WTC11 (cell line): ENCODE data around the gene PLSCR2.

Source experiments
- ATF1 ChIP-seq: sonication (generic); formaldehyde crosslinking; IDR thresholded peaks from 2 replicates; pipeline ENCODE4 v1.8.1; 2023; ENCODE audit warnings: mild to moderate bottlenecking, moderate library complexity, missing genetic modification reagents
- CREB1 ChIP-seq: sonication (generic); formaldehyde crosslinking; IDR thresholded peaks from 2 replicates; pipeline ENCODE4 v1.8.0; 2023; ENCODE audit warnings: mild to moderate bottlenecking, missing genetic modification reagents
- JUN ChIP-seq: sonication (generic); formaldehyde crosslinking; IDR thresholded peaks from 2 replicates; pipeline ENCODE4 v1.8.0; 2023; ENCODE audit warnings: mild to moderate bottlenecking, missing genetic modification reagents
- RELA ChIP-seq: sonication (generic); formaldehyde crosslinking; IDR thresholded peaks from 2 replicates; pipeline ENCODE4 v1.8.1; 2022; ENCODE audit warnings: missing genetic modification reagents, mild to moderate bottlenecking, borderline replicate concordance
- TEAD1 ChIP-seq: sonication (generic); formaldehyde crosslinking; IDR thresholded peaks from 2 replicates; pipeline ENCODE4 v1.8.0; 2022; ENCODE audit warnings: mild to moderate bottlenecking, missing genetic modification reagents
- USF1 ChIP-seq: sonication (generic); formaldehyde crosslinking; IDR thresholded peaks from 2 replicates; pipeline ENCODE4 v1.8.0; 2022; ENCODE audit warnings: mild to moderate bottlenecking, missing genetic modification reagents
- ZNF138 ChIP-seq: sonication (generic); formaldehyde crosslinking; conservative IDR thresholded peaks from 2 replicates; pipeline ENCODE4 v1.8.1; 2022; ENCODE audit warnings: mild to moderate bottlenecking, moderate library complexity, missing genetic modification reagents
- ZNF396 ChIP-seq: fragments of 250-450 bp; sonication (Bioruptor Pico); IDR thresholded peaks from 2 replicates; pipeline ENCODE4 v1.8.0; 2021; ENCODE audit warnings: mild to moderate bottlenecking, moderate library complexity, borderline replicate concordance
- ZNF416 ChIP-seq: fragments of 250-450 bp; sonication (Bioruptor Pico); IDR thresholded peaks from 2 replicates; pipeline ENCODE4 v1.9.0; 2021; ENCODE audit warnings: mild to moderate bottlenecking, inconsistent platforms
- ZSCAN18 ChIP-seq: fragments of 250-450 bp; sonication (Bioruptor Pico); IDR thresholded peaks from 2 replicates; pipeline ENCODE4 v2.1.2; 2022; ENCODE audit warnings: mild to moderate bottlenecking, moderate library complexity
- TF ChIP-seq, protein P1 (sequence below): sonication (generic); formaldehyde crosslinking; IDR thresholded peaks from 2 replicates; pipeline ENCODE4 v1.8.1; 2023; ENCODE audit warnings: mild to moderate bottlenecking, missing genetic modification reagents
- TF ChIP-seq, protein P2 (sequence below): fragments of 200-600 bp; IDR thresholded peaks from 2 replicates; pipeline ENCODE4 v1.8.0; 2022; ENCODE audit warnings: antibody characterized with exemption
- TF ChIP-seq, protein P3 (sequence below): sonication (generic); formaldehyde crosslinking; conservative IDR thresholded peaks from 2 replicates; pipeline ENCODE4 v1.8.1; 2023; ENCODE audit warnings: mild to moderate bottlenecking, low read depth, missing genetic modification reagents, moderate library complexity
- TF ChIP-seq, protein P4 (sequence below): sonication (generic); formaldehyde crosslinking; IDR thresholded peaks from 2 replicates; pipeline ENCODE4 v1.8.1; 2022; ENCODE audit warnings: low read depth, missing genetic modification reagents, borderline replicate concordance

DNA sequence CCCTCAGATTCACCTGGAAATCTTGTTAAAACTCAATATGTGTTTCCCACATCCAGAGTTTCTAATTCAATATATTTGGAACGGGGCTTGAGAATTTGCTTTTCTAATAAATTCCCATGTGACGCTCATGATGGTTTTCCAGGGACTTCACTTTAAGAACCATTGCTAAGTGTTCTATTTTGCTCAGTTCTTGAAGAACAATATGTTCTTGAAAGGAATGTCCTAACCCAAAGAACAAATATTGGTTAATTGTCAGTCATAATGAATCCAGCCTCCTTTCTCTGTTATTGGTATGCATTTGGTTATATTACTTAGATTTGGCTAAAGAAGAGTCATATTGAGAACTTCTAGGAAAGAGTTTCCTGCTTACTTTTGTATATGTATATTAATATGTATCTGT, 4.4 kb upstream of the PLSCR2 start:
- TF ChIP-seq ZNF396 (CRISPR knock-in tag) (no peak), CREB1 (no peak), USF1 (CRISPR knock-in tag) (no peak), RELA (no peak), ATF1 (CRISPR knock-in tag) (no peak), ZSCAN18 (CRISPR knock-in tag) (no peak), JUN (CRISPR knock-in tag) (no peak), ZNF416 (CRISPR knock-in tag) (no peak), ZNF138 (CRISPR knock-in tag) (no peak), TEAD1 (CRISPR knock-in tag) (no peak)
- TF ChIP-seq, protein P1, sequence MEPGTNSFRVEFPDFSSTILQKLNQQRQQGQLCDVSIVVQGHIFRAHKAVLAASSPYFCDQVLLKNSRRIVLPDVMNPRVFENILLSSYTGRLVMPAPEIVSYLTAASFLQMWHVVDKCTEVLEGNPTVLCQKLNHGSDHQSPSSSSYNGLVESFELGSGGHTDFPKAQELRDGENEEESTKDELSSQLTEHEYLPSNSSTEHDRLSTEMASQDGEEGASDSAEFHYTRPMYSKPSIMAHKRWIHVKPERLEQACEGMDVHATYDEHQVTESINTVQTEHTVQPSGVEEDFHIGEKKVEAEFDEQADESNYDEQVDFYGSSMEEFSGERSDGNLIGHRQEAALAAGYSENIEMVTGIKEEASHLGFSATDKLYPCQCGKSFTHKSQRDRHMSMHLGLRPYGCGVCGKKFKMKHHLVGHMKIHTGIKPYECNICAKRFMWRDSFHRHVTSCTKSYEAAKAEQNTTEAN (CRISPR knock-in tag), result no peak
- TF ChIP-seq, protein P2, sequence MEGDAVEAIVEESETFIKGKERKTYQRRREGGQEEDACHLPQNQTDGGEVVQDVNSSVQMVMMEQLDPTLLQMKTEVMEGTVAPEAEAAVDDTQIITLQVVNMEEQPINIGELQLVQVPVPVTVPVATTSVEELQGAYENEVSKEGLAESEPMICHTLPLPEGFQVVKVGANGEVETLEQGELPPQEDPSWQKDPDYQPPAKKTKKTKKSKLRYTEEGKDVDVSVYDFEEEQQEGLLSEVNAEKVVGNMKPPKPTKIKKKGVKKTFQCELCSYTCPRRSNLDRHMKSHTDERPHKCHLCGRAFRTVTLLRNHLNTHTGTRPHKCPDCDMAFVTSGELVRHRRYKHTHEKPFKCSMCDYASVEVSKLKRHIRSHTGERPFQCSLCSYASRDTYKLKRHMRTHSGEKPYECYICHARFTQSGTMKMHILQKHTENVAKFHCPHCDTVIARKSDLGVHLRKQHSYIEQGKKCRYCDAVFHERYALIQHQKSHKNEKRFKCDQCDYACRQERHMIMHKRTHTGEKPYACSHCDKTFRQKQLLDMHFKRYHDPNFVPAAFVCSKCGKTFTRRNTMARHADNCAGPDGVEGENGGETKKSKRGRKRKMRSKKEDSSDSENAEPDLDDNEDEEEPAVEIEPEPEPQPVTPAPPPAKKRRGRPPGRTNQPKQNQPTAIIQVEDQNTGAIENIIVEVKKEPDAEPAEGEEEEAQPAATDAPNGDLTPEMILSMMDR, result no peak
- TF ChIP-seq, protein P3, sequence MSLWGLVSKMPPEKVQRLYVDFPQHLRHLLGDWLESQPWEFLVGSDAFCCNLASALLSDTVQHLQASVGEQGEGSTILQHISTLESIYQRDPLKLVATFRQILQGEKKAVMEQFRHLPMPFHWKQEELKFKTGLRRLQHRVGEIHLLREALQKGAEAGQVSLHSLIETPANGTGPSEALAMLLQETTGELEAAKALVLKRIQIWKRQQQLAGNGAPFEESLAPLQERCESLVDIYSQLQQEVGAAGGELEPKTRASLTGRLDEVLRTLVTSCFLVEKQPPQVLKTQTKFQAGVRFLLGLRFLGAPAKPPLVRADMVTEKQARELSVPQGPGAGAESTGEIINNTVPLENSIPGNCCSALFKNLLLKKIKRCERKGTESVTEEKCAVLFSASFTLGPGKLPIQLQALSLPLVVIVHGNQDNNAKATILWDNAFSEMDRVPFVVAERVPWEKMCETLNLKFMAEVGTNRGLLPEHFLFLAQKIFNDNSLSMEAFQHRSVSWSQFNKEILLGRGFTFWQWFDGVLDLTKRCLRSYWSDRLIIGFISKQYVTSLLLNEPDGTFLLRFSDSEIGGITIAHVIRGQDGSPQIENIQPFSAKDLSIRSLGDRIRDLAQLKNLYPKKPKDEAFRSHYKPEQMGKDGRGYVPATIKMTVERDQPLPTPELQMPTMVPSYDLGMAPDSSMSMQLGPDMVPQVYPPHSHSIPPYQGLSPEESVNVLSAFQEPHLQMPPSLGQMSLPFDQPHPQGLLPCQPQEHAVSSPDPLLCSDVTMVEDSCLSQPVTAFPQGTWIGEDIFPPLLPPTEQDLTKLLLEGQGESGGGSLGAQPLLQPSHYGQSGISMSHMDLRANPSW (CRISPR knock-in tag), result no peak
- TF ChIP-seq, protein P4, sequence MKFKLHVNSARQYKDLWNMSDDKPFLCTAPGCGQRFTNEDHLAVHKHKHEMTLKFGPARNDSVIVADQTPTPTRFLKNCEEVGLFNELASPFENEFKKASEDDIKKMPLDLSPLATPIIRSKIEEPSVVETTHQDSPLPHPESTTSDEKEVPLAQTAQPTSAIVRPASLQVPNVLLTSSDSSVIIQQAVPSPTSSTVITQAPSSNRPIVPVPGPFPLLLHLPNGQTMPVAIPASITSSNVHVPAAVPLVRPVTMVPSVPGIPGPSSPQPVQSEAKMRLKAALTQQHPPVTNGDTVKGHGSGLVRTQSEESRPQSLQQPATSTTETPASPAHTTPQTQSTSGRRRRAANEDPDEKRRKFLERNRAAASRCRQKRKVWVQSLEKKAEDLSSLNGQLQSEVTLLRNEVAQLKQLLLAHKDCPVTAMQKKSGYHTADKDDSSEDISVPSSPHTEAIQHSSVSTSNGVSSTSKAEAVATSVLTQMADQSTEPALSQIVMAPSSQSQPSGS (CRISPR knock-in tag), result no peak
